ENCODE data around the gene ADAMTS14. TPM values are rescaled to one million over a fixed set of nuclear protein-coding genes. Genes with fewer than 3 reads are reported as not detected.

ADAMTS14 gene
- polyA plus RNA-seq, 3 donors: 0.05 TPM; not detected in 2

DNA sequence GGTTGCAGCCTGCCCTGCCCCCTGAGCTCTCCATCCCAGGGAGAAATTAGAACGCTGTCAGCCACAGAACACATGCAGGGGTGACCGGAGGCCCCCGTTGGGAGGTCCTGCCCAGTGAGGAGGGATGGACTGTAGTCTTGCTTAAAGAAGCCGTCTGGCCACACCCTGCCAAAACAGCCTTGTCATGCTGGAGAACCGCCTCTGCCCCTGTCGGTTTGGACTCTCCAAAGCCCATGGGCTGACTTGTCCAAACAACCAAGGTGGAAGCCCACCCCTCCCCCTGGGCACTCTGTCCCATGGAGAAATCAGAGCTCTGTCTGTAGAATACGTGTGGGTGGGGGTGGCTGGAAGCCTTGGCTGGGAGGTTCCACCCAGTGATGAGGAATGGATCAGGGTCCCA is 125.5 kb downstream of the ADAMTS14 start:
- Histone ChIP-seq H3K9ac (ENCODE audit: insufficient read depth, low read length, poor library complexity, severe bottlenecking) (no peak overlapping the region), H3K27me3 (ENCODE audit: control insufficient read depth in 2 of 2, insufficient read depth in 2 of 2, low read length in 2 of 2) (no peaks in the 10 kb centered on the region), H2AFZ (ENCODE audit: insufficient read depth, low read depth, low read length, poor library complexity, severe bottlenecking) (no peak overlapping the region), H3K9me3 (replicated peaks in 1 of 2; ENCODE audit: control insufficient read depth in 1 of 2, insufficient read depth in 1 of 2, low read length in 2 of 2) (no peaks in the 10 kb centered on the region), H3K4me3 (replicated peaks in 1 of 3; ENCODE audit: low read depth in 2 of 3, low read length in 3 of 3) (no peak overlapping the region), H3K4me2 (replicated peaks; ENCODE audit: extremely low read depth, low read length, poor library complexity, severe bottlenecking) (no peak overlapping the region), H3K4me1 (ENCODE audit: control insufficient read depth in 1 of 2, insufficient read depth in 2 of 2, low read length in 2 of 2) (peaks cover 20% of the 10 kb centered on the region in 2 donors), H3K27ac (ENCODE audit: low read depth in 1 of 2, low read length in 2 of 2) (no peak overlapping the region), H4K20me1 (ENCODE audit: insufficient read depth, low read length) (no peaks in the 10 kb centered on the region), H3K36me3 (replicated peaks in 1 of 2; ENCODE audit: control insufficient read depth in 1 of 2, insufficient read depth in 2 of 2, low read length in 2 of 2) (no peaks in the 10 kb centered on the region), H3K79me2 (ENCODE audit: insufficient read depth, low read length) (no peaks in the 10 kb centered on the region)
- WGBS (ENCODE audit: insufficient coverage): 37% methylated on average over 4 of the region's 7 CpGs
- Mint-ChIP-seq H3K27me3 (ENCODE audit: low read depth in 3 of 3) (peaks cover 2 to 6% (median 2%) of the 10 kb centered on the region in 3 donors), H3K4me3 (peak overlapping the region in 1 of 2 donors; percentile 40), H3K36me3 (no peaks in the 10 kb centered on the region), H3K9me3 (peaks cover 0 to 4% (median 1%) of the 10 kb centered on the region in 7 donors), H3K4me1 (peaks cover 24% of the 10 kb centered on the region), H3K27ac (peak overlapping the region in 1 of 7 donors; percentile 46)
- no peak for DNase-seq
- intact Hi-C loops (cut with micrococcal nuclease): no loop called here
- no peak for TF ChIP-seq CTCF (IDR thresholded peaks at IDR 0.05)

GRCh38 chr10:70799124-70799523 is 126.8 kb downstream of the ADAMTS14 start:
- WGBS (ENCODE audit: insufficient coverage): 53% methylated on average over 2 of the region's 5 CpGs
- TF ChIP-seq CTCF (IDR thresholded peaks at IDR 0.05): no peak

More at GRCh38 chr10:70799124-70799523, 126.8 kb downstream of the ADAMTS14 start:
- Histone ChIP-seq H3K9ac (ENCODE audit: insufficient read depth, low read length, poor library complexity, severe bottlenecking) (no peak overlapping the region), H3K4me1 (ENCODE audit: control insufficient read depth in 1 of 2, insufficient read depth in 2 of 2, low read length in 2 of 2) (peaks cover 20% of the 10 kb centered on the region in 2 donors), H4K20me1 (ENCODE audit: insufficient read depth, low read length) (no peaks in the 10 kb centered on the region), H3K36me3 (replicated peaks in 1 of 2; ENCODE audit: control insufficient read depth in 1 of 2, insufficient read depth in 2 of 2, low read length in 2 of 2) (no peaks in the 10 kb centered on the region), H3K4me3 (replicated peaks in 1 of 3; ENCODE audit: low read depth in 2 of 3, low read length in 3 of 3) (no peak overlapping the region), H3K27ac (ENCODE audit: low read depth in 1 of 2, low read length in 2 of 2) (no peak overlapping the region), H2AFZ (ENCODE audit: insufficient read depth, low read depth, low read length, poor library complexity, severe bottlenecking) (no peak overlapping the region), H3K79me2 (ENCODE audit: insufficient read depth, low read length) (no peaks in the 10 kb centered on the region), H3K27me3 (ENCODE audit: control insufficient read depth in 2 of 2, insufficient read depth in 2 of 2, low read length in 2 of 2) (no peaks in the 10 kb centered on the region), H3K4me2 (replicated peaks; ENCODE audit: extremely low read depth, low read length, poor library complexity, severe bottlenecking) (no peak overlapping the region), H3K9me3 (replicated peaks in 1 of 2; ENCODE audit: control insufficient read depth in 1 of 2, insufficient read depth in 1 of 2, low read length in 2 of 2) (no peaks in the 10 kb centered on the region)
- peaks cover 24% of the 10 kb centered on the region for H3K4me1 Mint-ChIP-seq
- peak overlapping the region in 1 of 2 donors; percentile 12 for H3K4me3 Mint-ChIP-seq
- peaks cover 0 to 4% (median 1%) of the 10 kb centered on the region in 7 donors for H3K9me3 Mint-ChIP-seq
- intact Hi-C loops (cut with micrococcal nuclease): no loop called here
- H3K27me3 Mint-ChIP-seq (ENCODE audit: low read depth in 3 of 3): peaks cover 2 to 6% (median 2%) of the 10 kb centered on the region in 3 donors
- H3K27ac Mint-ChIP-seq: peak overlapping the region in 2 of 7 donors; percentile 62 to 70
- H3K36me3 Mint-ChIP-seq: no peaks in the 10 kb centered on the region
- peak in 1 of 3 donors; percentile 64 for DNase-seq
